NCI-H345 treated with DMSO at 0.1 percent for 48 hours (cell line): ENCODE data around the gene CCDC149.
"Not testable (repeated sequence)": the region's sequence is repeated elsewhere in the genome, so short reads cannot be mapped to it uniquely, and the experiment has no call there.

ENCODE experiments used
- DNase-seq: peaks from one replicate; lab custom pipeline; 2025; ENCODE audit not compliant: unreplicated experiment; lab: John Stamatoyannopoulos, UW

Gene CCDC149

DNA sequence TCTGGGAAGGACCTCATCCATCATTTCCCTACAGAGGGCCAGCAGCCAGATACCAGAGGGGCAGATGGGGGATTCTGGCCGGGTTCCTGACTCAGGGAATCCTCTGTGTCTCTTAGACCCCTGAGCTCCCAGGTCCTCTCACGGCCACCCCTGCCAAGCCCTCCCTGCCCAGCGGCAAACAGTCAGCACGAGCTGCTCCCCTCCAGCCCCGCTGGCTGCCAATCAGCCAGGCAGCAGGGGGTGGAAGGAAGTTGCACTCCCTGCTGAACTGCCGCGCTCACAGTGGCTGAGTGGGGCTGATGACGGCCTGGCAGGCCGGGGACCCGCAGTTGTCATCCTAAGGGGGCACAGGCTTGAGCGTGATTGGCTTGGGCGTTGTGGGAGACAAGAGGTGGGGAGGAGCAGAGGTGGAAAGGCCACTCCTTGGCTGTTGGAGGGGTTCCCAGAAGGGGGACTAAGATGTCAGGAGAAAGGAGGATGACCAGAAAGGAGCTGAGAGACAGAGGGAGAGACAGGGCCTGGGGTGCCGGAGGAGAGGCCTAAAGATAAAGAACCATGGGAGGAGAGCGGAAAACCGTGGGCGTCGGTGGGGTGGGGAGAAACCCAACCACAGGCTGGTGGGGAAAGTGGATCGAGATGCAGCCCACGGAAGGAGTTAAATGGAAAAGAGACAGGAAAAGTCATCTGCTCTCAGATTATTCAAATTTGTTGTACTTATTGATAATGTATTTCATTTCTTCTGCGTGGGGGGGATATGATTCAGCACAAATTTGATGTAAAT is 4.4 kb upstream of the CCDC149 start:
- no peak for DNase-seq

GRCh38 chr4:24915121-24915922 is 2.5 kb upstream of the CCDC149 start:
- no peak for DNase-seq

DNA sequence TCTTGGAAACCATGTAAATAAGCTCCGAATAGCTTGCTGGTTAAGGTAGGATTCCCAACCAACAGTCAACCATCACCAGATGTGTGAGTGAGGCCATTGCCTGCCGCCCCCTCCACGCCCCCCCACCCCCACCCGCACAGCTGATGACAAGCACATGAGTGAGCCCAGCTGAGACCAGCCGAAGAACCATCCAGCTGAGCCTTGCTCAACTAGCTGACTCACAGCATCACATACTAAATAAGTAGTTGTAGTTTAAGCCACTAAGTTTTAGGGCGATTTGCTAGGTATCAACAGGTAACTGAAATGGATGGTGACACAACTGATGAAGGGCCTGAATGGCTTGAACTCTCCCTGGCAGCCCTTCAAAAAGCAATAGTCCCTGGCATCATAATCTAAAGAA is 1.6 kb upstream of the CCDC149 start:
- DNase-seq, result no peak

- no peak for DNase-seq
Observed at GRCh38 chr4:24913119-24913485, 260 bp upstream of the CCDC149 start.

DNA sequence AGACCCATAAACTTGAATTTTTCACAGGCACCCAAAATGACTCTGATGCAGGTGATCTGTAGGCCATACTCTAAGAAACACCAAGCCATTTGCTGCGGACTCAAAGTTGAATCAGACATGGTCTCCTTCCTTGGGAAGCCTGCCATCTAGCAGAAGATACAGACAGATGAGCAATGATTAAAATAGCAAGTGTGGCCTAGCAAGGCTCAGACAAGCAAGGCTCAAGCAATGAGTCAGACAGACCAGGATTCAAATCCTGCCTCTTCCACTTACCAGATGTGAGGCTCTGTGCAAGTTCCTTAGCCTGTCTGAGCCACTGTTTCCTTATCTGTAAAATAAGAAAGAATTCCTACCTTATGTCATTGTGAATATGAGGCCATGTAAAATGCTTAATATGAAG is 2.3 kb downstream of the CCDC149 start:
- no peak for DNase-seq

DNA sequence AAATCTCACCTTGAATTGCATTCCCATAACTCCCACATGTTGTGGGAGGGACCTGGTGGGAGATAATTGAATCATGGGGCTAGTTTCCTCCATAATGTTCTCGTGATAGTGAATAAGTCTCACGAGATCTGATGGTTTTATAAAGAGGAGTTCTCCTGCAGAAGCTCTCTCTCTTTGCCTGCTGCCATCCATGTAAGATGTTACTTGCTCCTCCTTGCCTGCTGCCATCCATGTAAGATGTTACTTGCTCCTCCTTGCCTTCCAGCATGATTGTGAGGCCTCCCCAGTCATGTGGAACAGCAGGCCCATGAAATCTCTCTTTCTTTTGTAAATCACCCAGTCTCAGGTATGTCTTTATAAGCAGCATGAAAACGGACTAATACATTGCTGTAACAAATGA is 3.2 kb downstream of the CCDC149 start:
- not testable (repeated sequence) for DNase-seq

GRCh38 chr4:24897639-24898038 is 15.2 kb downstream of the CCDC149 start:
- DNase-seq, result no peak

GRCh38 chr4:24896977-24897376 is 15.9 kb downstream of the CCDC149 start:
- no peak for DNase-seq

DNA sequence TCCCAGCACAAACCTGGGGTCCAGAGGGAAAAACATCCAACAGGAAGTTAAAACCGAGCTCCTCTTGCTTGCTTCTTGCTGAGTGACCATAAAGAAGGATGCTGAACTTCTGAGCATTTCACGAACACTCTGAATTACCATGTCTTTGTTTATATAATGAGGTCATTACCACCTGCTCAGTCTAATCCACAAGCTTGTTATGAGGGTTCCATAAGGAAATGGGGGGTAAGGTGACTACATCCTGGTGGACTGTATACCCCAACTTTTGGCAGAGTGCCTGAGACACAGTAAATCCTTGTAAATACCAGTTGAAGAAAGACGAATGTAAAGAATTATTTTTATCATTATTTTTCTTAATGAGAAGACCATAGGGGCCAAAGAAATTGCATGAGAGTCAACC is 16.8 kb downstream of the CCDC149 start:
- DNase-seq, result no peak

DNA sequence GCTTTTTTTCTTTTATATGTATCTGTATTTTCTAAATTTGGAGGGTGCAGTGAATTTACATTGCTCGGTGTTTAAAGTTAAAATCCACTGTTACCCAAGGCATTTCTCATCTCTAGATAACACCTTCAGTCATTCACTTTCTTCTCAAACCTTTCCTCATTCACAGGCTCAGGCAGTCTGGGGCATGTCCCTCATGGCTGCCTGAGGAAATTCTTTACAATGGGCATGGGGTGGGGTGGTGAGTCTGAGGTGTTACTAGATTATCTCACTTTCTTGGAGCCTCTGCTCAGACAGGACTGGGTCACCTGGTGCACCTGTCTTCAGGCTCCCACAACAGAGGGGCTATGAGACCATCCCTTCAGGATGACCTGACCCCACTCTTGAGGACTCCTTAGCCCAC is 17.4 kb downstream of the CCDC149 start:
- DNase-seq, result no peak

DNA sequence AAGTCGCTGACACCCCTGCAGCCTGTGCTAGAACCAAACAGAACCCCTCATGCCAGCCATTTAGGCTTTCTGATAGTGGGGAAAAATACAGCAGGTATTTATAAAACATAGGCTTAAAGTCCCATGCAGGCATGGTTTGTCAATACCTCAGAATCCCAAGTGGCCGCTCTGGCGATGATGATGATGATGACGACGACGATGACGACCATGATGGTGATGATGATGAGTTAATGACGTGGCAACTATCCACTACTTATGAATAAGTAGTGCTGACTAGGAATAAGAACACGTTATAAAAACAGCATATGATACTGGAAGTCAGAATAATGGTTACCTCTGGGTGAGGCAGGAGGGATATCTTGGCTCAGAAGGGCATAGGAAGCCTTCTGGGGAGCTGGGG is 18.0 kb downstream of the CCDC149 start:
- DNase-seq, result no peak

DNA sequence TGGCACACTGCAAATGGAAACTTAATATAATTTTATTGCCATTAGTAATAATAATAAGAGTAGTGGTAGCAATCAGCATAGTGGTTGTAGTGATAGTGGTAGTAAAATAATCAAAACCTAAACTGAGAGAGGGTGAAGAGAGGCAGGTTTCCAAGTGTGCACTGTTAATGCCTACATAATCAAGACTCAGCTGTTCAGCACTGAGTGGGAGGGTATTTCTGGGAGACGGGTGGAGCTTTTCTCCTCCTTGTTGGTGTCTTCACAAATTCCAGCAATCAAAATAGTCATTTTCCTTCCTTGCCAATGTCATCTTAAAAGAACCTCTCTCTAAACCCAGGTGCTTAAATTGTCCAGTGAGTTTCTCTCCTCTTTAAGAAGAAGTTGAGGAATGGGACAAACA is 18.6 kb downstream of the CCDC149 start:
- no peak for DNase-seq

DNA sequence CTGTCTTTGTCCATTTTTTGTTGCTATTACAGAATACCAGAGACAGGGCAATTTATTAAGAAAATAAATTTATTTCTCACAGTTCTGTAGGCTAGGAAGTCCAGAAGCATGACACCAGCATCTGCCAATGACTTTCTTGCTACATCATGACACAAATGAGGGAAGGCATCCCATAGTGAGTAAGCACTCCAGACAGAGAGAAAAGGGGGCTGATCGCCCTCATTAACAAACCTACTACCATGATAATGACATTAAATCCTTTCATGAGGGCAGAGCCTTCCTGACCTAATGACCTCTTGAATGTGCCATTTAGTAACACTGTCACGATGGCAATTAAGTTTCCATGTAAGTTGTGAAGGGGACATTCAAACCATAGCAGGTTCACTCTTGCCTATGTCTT is 20.1 kb downstream of the CCDC149 start:
- DNase-seq, result no peak

DNA sequence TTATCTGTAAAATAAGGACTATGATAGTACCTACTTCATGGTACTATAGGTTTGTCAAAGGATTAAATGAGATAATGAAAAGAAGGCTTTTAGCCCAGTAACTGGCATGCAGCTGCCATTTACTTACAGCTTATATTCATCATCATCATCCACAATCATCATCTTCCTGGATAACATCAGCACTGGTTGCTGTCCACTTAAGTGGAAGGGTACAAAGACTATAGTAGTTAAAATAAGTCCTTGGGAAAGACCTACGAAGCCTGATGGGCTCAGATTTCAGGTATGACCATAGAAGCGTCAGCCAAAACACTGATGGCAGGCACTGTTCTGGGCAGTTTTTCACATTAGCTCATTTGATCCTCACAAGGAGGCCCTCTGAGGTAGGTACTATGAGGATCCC is 20.6 kb downstream of the CCDC149 start:
- no peak for DNase-seq

- no peak for DNase-seq
Observed at GRCh38 chr4:24890561-24891126, 22.2 kb downstream of the CCDC149 start.

DNA sequence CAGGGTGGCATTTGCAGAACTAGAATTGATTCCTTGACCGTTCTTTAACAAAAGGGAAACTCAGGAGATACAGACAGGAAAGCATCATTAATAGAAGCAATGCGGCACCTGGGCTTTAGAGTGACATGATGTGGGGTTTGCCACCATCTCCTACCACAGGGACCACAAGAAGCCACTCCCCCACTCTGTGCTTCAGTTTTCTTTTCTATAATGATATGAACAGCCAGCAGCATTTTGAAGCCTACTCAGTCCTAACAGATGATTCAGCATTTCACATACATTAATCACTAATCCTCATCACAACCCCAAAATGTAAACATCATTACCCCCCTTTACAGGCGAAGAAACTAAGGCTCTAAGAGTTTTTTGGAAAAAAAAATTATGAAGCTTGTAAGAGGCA is 22.9 kb downstream of the CCDC149 start:
- DNase-seq, result no peak

DNA sequence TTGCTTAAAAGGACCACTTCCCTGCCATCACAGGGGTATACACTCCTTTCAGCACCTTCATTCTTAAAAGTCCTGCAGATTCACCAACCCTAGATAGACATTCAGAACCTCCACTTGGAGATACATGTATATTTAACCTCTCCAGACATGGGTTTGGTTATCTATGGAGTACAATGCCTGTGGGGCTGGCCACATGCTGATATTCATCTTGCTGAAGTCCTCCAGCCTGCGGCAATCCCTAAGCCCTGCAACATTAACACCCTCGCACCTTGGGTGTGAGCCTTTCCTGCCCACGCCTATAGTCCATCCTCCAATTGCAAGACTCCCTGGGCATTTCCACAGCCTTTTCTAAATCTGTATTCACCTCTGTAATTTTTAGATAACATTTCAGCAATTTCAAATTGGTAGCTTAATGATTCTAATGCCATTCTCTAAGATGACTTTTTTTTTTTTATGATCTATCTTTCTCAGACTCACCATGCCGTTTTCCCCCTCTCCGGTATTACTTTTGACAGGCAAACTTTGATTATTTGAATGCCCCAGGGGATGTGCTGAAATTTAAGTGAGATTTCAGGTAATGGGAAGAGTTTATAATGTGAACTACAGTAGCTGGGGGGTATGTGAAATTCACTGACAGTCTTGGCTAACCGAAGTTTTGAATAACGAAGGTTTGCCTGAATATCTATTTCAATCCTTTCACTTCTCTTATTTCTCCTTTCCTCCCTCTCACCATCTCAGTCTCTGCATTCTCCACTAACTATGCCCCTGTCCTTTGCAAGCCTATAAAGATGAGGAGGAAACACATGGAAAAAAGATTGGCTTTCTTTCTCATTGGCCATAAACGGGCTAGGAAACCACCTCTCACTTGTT is 24.1 kb downstream of the CCDC149 start:
- no peak for DNase-seq

- no peak for DNase-seq
Observed at GRCh38 chr4:24887881-24888430, 24.9 kb downstream of the CCDC149 start.

- DNase-seq, result no peak
Observed at GRCh38 chr4:24886596-24886995, 26.2 kb downstream of the CCDC149 start.

DNA sequence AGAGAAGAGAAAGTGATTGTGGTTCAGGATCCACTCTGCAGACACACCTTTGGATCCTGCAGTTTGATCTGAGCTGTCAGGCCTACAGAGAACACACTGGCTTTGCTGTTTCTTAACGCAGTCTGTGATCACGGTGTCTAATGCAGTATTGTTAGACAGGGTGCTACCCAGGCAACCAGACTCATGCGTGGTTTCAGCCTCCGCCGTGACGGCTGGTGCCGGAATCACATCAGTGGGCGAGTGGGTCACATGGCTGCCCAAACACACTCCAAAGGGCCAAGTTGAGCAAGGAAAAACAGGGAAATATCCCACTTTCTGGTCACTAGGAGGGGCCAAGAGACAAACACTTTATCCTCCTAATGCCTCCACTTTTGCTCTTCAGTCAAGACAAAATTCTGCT is 27.5 kb downstream of the CCDC149 start:
- no peak for DNase-seq

GRCh38 chr4:24884902-24885301 is 27.9 kb downstream of the CCDC149 start:
- DNase-seq, result no peak
